Lower leg skin (tissue), 4 donors: Measurements from ENCODE around the gene RBBP5. TPM values are rescaled to one million over a fixed set of nuclear protein-coding genes. Genes with fewer than 3 reads are reported as not detected.

Experiments used
- DNase-seq, 2 donors: peaks; one replicate each; pipeline ENCODE4 v3.0.0-alpha.2; 2019; ENCODE audit warnings: low spot score in 2 of 2
- H3K4me3 ChIP-seq: fragments of 200-600 bp; sonication (generic); 2 replicates; pipeline ENCODE4 v1.5.1; 2017; ENCODE audit warnings: mild to moderate bottlenecking, low read depth; ENCODE audit not compliant: poor library complexity, severe bottlenecking
- CTCF ChIP-seq, 3 donors: fragments of 450-650 bp; IDR thresholded peaks; one replicate each; pipeline ENCODE4 v1.5.1; 2016; ENCODE audit warnings: antibody characterized with exemption in 3 of 3, mild to moderate bottlenecking in 3 of 3, moderate library complexity in 2 of 3
- POLR2A ChIP-seq, 2 donors: fragments of 450-650 bp; IDR thresholded peaks; one replicate each; pipeline ENCODE4 v1.6.1; 2016 to 2017; ENCODE audit warnings: antibody characterized with exemption in 2 of 2, mild to moderate bottlenecking in 1 of 2, moderate library complexity in 1 of 2
- WGBS, 2 donors: methylation state at CpG; one replicate each; pipeline ENCODE4 v1.1.5; 2018; 5-methylcytosine and 5-hydroxymethylcytosine counted together
- intact Hi-C: fragments of 100-400 bp; cut with DNase I; formaldehyde crosslinking; loops from one replicate; pipeline ENCODE4 v1.15.0; 2023; ENCODE audit warnings: low total_unique reads
- total RNA-seq, 4 donors: library from RNA; depleted of rRNA; stranded (reverse); fragments of >200 nt; gene quantifications; one replicate each; pipeline ENCODE4 v1.1.0, GENCODE V29; 2016

Gene RBBP5
- total RNA-seq, 4 donors from 2014 or later: 16.2 to 35.8 (median 17.3) TPM

- 78 to 82% methylated on average over 7 of the region's 7 CpGs for WGBS, 2 donors
These were observed 2.9 kb upstream of the RBBP5 start for GRCh38 chr1:205124726-205125125.

GRCh38 chr1:205122489-205122882 is 708 bp upstream of the RBBP5 start:
- intact Hi-C loops: no loop called here
- TF ChIP-seq CTCF (IDR thresholded peaks at IDR 0.05): no peak
- no peak for TF ChIP-seq POLR2A (IDR thresholded peaks at IDR 0.05)
- WGBS, 2 donors: 19 to 21% methylated on average over 9 of the region's 9 CpGs
- DNase-seq: no peak
- peak overlapping the region; percentile 81 for H3K4me3 ChIP-seq

More at GRCh38 chr1:205124726-205125125, 2.9 kb upstream of the RBBP5 start:
- intact Hi-C loops: no loop called here
- no peak for DNase-seq
- TF ChIP-seq CTCF (IDR thresholded peaks at IDR 0.05): no peak
- TF ChIP-seq POLR2A (IDR thresholded peaks at IDR 0.05): no peak
- H3K4me3 ChIP-seq: no peak overlapping the region

- DNase-seq: no peak
- WGBS, 2 donors: 83 to 85% methylated on average over 2 of the region's 2 CpGs
- intact Hi-C loops: no loop called here
- H3K4me3 ChIP-seq: no peak overlapping the region
- no peak for TF ChIP-seq CTCF (IDR thresholded peaks at IDR 0.05)
- TF ChIP-seq POLR2A (IDR thresholded peaks at IDR 0.05): no peak
These were observed 3.0 kb downstream of the RBBP5 start for GRCh38 chr1:205118752-205119151.

GRCh38 chr1:205111354-205111753 is 10.4 kb downstream of the RBBP5 start:
- no peak overlapping the region for H3K4me3 ChIP-seq
- intact Hi-C loops: no loop called here
- DNase-seq: no peak

GRCh38 chr1:205109711-205110110 is 12.1 kb downstream of the RBBP5 start:
- no peak for DNase-seq
- 85 to 97% methylated on average over 5 of the region's 5 CpGs for WGBS, 2 donors
- no peak overlapping the region for H3K4me3 ChIP-seq
- intact Hi-C loops: no loop called here
- TF ChIP-seq POLR2A (IDR thresholded peaks at IDR 0.05) (no peak), CTCF (IDR thresholded peaks at IDR 0.05) (no peak)

More at GRCh38 chr1:205111354-205111753, 10.4 kb downstream of the RBBP5 start:
- TF ChIP-seq POLR2A (IDR thresholded peaks at IDR 0.05) (no peak), CTCF (IDR thresholded peaks at IDR 0.05) (no peak)

- no peak for DNase-seq
- H3K4me3 ChIP-seq: no peak overlapping the region
- WGBS, 2 donors: 93 to 94% methylated on average over 1 of the region's 1 CpG
- no peak for TF ChIP-seq CTCF (IDR thresholded peaks at IDR 0.05)
- intact Hi-C loops: no loop called here
These were observed 12.5 kb downstream of the RBBP5 start for GRCh38 chr1:205109269-205109668.
